HepG2 (cell line): Measurements from ENCODE around the gene TARS3. TPM values are rescaled to one million over a fixed set of nuclear protein-coding genes. Genes with fewer than 3 reads are reported as not detected.

Experiments used
- AGO1 ChIP-seq: fragments of 200-400 bp; formaldehyde crosslinking; IDR thresholded peaks from 2 replicates; pipeline ENCODE4 v1.6.1; 2017; ENCODE audit warnings: mild to moderate bottlenecking, low read depth, low read length, moderate library complexity; ENCODE audit not compliant: poor library complexity, severe bottlenecking
- ATF7 ChIP-seq, 2 experiments: fragments of 450-650 bp in 1 of 2; sonication (generic) in 1 of 2; formaldehyde crosslinking in 1 of 2; IDR thresholded peaks; 2 replicates each; pipeline versions ENCODE4 v1.4.0 to v1.6.1; 2016 to 2020; ENCODE audit warnings: antibody characterized with exemption in 1 of 2, mild to moderate bottlenecking in 1 of 2, missing genetic modification reagents in 1 of 2
- ATF7-NPFF ChIP-seq: sonication (generic); formaldehyde crosslinking; IDR thresholded peaks from 2 replicates; pipeline ENCODE4 v1.8.1; 2023; ENCODE audit warnings: mild to moderate bottlenecking, low read depth, missing genetic modification reagents, moderate library complexity
- BORCS8-MEF2B ChIP-seq: sonication (generic); formaldehyde crosslinking; IDR thresholded peaks from 2 replicates; pipeline ENCODE4 v1.8.0; 2022; ENCODE audit warnings: mild to moderate bottlenecking, missing genetic modification reagents
- FOXA1 ChIP-seq, 2 experiments: fragments of 450-650 bp in 1 of 2; sonication (generic) in 1 of 2; formaldehyde crosslinking in 1 of 2; IDR thresholded peaks; 2 replicates each; pipeline versions ENCODE4 v1.4.0 to v1.6.1; 2016 to 2020; ENCODE audit warnings: missing genetic modification reagents in 1 of 2
- FOXA3 ChIP-seq: IDR thresholded peaks from 2 replicates; pipeline ENCODE4 v1.6.1; 2016; ENCODE audit warnings: missing genetic modification reagents, missing compliant biosample characterization
- NFIC ChIP-seq: IDR thresholded peaks from 2 replicates; pipeline ENCODE4 v1.6.1; 2012; ENCODE audit warnings: mild to moderate bottlenecking, low read length, inconsistent platforms
- NR2F1 ChIP-seq, 2 experiments: fragments of 450-650 bp in 1 of 2; formaldehyde crosslinking in 1 of 2; IDR thresholded peaks; 2 replicates each; pipeline versions ENCODE4 v1.5.0 to v1.6.1; 2016 to 2020; ENCODE audit warnings: mild to moderate bottlenecking in 1 of 2, missing compliant biosample characterization in 1 of 2, missing genetic modification reagents in 1 of 2, moderate library complexity in 1 of 2
- RORA ChIP-seq: sonication (generic); formaldehyde crosslinking; IDR thresholded peaks from 2 replicates; pipeline ENCODE4 v1.5.0; 2020; ENCODE audit warnings: mild to moderate bottlenecking, missing genetic modification reagents, moderate library complexity
- ZBTB7B ChIP-seq: sonication (generic); formaldehyde crosslinking; IDR thresholded peaks from 2 replicates; pipeline ENCODE4 v1.4.0; 2020; ENCODE audit warnings: missing genetic modification reagents
- ZFYVE20 ChIP-seq: sonication (generic); formaldehyde crosslinking; IDR thresholded peaks from 2 replicates; pipeline ENCODE4 v1.8.0; 2023; ENCODE audit warnings: low read depth, mild to moderate bottlenecking, moderate library complexity, missing genetic modification reagents, borderline replicate concordance
- ZNF235 ChIP-seq: sonication (generic); formaldehyde crosslinking; IDR thresholded peaks from 2 replicates; pipeline ENCODE4 v1.8.1; 2023; ENCODE audit warnings: mild to moderate bottlenecking, missing genetic modification reagents, borderline replicate concordance
- ZNF329 ChIP-seq: sonication (generic); formaldehyde crosslinking; IDR thresholded peaks from 2 replicates; pipeline ENCODE4 v1.9.0; 2021; ENCODE audit warnings: low read depth, mild to moderate bottlenecking, missing genetic modification reagents
- ZNF563 ChIP-seq: sonication (generic); formaldehyde crosslinking; IDR thresholded peaks from 2 replicates; pipeline ENCODE4 v1.8.0; 2022; ENCODE audit warnings: mild to moderate bottlenecking, moderate library complexity, missing genetic modification reagents
- polyA plus RNA-seq, 8 experiments: library from polyadenylated mRNA; depleted of rRNA in 3 of 8; stranded (reverse) in 7 of 8; unstranded in 1 of 8; fragments of >200 nt; fragmentation: Illumina TruSeq in 4 of 8; extraction: Trizol in 4 of 8; gene quantifications; 2 replicates each; pipeline versions ENCODE4 v1.2.1 to v1.2.3, GENCODE V29; 2011 to 2016; ENCODE audit warnings: low read depth in 4 of 8, missing spikeins in 1 of 8, mixed read lengths in 1 of 8; ENCODE audit not compliant: insufficient read depth in 1 of 8
- total RNA-seq, 5 experiments: library from RNA; depleted of rRNA; stranded (reverse); fragments of >200 nt; fragmentation: Illumina TruSeq; extraction: Trizol; gene quantifications; 2 replicates each; pipeline ENCODE4 v1.2.3, GENCODE V29; 2016; ENCODE audit warnings: low read depth in 1 of 5
- TF ChIP-seq, protein P1 (sequence below): sonication (generic); formaldehyde crosslinking; IDR thresholded peaks from 2 replicates; pipeline ENCODE4 v1.5.0; 2020; ENCODE audit warnings: mild to moderate bottlenecking, missing genetic modification reagents, moderate library complexity
- TF ChIP-seq, protein P2 (sequence below): sonication (generic); formaldehyde crosslinking; IDR thresholded peaks from 2 replicates; pipeline ENCODE4 v1.5.0; 2020; ENCODE audit warnings: mild to moderate bottlenecking, missing genetic modification reagents, borderline replicate concordance
- TF ChIP-seq, protein P3 (sequence below): sonication (generic); formaldehyde crosslinking; IDR thresholded peaks from 2 replicates; pipeline ENCODE4 v1.5.0; 2020; ENCODE audit warnings: mild to moderate bottlenecking, missing genetic modification reagents
- TF ChIP-seq, protein P4 (sequence below): sonication (generic); formaldehyde crosslinking; IDR thresholded peaks from 2 replicates; pipeline ENCODE4 v1.8.1; 2023; ENCODE audit warnings: mild to moderate bottlenecking, moderate library complexity, missing genetic modification reagents

Gene TARS3
- total and polyA plus RNA-seq, 2 of the 13 experiments (the other 11 are each of a cell fraction or from before 2014, with no cell fraction given), result 4.1 to 11.7 TPM

DNA sequence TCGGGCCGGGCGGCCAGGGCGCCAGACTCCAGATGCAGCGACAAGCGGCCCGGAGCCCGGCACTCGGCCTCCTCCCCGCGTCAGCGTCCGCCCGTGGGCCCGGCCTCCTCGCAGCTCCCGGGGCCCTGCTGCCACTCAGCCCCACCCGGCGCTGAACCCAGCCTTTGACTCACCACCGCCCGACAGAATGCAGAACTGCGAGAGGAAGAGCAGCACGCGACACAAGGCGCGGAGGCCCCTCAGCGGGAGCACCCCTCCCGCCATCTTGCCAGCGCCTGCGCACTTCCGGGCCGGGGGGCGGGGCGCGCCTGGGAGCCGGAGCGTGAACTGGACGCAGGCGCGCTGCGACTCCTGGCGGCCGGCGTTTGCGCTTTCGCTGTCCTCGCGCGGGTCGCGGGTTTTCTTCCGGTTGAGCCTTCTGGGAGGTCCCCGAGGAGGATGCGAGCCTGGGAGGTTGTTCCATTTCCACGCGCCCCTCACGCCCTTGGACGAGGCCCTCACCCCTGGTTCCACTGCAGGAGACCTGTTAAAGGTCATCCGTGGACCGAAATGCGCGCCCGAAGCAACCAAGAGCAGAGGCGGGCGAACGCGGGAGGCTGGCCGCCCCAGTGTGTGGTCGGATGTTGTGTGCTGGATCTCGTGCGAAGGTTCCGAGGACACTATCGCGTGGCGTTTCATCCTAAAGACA is 72.0 kb downstream of the TARS3 start, which contains the start of gene TM2D3 (continued):
- TF ChIP-seq, protein P1, sequence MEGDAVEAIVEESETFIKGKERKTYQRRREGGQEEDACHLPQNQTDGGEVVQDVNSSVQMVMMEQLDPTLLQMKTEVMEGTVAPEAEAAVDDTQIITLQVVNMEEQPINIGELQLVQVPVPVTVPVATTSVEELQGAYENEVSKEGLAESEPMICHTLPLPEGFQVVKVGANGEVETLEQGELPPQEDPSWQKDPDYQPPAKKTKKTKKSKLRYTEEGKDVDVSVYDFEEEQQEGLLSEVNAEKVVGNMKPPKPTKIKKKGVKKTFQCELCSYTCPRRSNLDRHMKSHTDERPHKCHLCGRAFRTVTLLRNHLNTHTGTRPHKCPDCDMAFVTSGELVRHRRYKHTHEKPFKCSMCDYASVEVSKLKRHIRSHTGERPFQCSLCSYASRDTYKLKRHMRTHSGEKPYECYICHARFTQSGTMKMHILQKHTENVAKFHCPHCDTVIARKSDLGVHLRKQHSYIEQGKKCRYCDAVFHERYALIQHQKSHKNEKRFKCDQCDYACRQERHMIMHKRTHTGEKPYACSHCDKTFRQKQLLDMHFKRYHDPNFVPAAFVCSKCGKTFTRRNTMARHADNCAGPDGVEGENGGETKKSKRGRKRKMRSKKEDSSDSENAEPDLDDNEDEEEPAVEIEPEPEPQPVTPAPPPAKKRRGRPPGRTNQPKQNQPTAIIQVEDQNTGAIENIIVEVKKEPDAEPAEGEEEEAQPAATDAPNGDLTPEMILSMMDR (CRISPR knock-in tag), result peak; percentile 91
- no peak; the same call in 1 of the 2 replicates for TF ChIP-seq ZBTB7B (CRISPR knock-in tag)
- TF ChIP-seq FOXA3 (CRISPR knock-in tag), result peak; percentile 39
- TF ChIP-seq, protein P2, sequence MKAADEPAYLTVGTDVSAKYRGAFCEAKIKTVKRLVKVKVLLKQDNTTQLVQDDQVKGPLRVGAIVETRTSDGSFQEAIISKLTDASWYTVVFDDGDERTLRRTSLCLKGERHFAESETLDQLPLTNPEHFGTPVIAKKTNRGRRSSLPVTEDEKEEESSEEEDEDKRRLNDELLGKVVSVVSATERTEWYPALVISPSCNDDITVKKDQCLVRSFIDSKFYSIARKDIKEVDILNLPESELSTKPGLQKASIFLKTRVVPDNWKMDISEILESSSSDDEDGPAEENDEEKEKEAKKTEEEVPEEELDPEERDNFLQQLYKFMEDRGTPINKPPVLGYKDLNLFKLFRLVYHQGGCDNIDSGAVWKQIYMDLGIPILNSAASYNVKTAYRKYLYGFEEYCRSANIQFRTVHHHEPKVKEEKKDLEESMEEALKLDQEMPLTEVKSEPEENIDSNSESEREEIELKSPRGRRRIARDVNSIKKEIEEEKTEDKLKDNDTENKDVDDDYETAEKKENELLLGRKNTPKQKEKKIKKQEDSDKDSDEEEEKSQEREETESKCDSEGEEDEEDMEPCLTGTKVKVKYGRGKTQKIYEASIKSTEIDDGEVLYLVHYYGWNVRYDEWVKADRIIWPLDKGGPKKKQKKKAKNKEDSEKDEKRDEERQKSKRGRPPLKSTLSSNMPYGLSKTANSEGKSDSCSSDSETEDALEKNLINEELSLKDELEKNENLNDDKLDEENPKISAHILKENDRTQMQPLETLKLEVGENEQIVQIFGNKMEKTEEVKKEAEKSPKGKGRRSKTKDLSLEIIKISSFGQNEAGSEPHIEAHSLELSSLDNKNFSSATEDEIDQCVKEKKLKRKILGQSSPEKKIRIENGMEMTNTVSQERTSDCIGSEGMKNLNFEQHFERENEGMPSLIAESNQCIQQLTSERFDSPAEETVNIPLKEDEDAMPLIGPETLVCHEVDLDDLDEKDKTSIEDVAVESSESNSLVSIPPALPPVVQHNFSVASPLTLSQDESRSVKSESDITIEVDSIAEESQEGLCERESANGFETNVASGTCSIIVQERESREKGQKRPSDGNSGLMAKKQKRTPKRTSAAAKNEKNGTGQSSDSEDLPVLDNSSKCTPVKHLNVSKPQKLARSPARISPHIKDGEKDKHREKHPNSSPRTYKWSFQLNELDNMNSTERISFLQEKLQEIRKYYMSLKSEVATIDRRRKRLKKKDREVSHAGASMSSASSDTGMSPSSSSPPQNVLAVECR (CRISPR knock-in tag), result peak; percentile 98
- TF ChIP-seq ZNF563 (CRISPR knock-in tag), result peak; percentile 42
- TF ChIP-seq FOXA1 (IDR thresholded peaks at IDR 0.05), result no peak
- TF ChIP-seq FOXA1 (CRISPR knock-in tag; IDR thresholded peaks at IDR 0.05), result no peak
- TF ChIP-seq, protein P3, sequence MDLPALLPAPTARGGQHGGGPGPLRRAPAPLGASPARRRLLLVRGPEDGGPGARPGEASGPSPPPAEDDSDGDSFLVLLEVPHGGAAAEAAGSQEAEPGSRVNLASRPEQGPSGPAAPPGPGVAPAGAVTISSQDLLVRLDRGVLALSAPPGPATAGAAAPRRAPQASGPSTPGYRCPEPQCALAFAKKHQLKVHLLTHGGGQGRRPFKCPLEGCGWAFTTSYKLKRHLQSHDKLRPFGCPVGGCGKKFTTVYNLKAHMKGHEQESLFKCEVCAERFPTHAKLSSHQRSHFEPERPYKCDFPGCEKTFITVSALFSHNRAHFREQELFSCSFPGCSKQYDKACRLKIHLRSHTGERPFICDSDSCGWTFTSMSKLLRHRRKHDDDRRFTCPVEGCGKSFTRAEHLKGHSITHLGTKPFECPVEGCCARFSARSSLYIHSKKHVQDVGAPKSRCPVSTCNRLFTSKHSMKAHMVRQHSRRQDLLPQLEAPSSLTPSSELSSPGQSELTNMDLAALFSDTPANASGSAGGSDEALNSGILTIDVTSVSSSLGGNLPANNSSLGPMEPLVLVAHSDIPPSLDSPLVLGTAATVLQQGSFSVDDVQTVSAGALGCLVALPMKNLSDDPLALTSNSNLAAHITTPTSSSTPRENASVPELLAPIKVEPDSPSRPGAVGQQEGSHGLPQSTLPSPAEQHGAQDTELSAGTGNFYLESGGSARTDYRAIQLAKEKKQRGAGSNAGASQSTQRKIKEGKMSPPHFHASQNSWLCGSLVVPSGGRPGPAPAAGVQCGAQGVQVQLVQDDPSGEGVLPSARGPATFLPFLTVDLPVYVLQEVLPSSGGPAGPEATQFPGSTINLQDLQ (CRISPR knock-in tag), result no peak
- peak; percentile 84; the same call in 1 of the 2 replicates for TF ChIP-seq ZNF329 (CRISPR knock-in tag)
- TF ChIP-seq ZFYVE20 (CRISPR knock-in tag), result no peak; the same call in 1 of the 2 replicates
- TF ChIP-seq ZNF235 (CRISPR knock-in tag), result peak; percentile 69
- no peak for TF ChIP-seq RORA
- TF ChIP-seq ATF7-NPFF (CRISPR knock-in tag), result peak; percentile 92
- peak; percentile 60 for TF ChIP-seq AGO1
- TF ChIP-seq ATF7 (IDR thresholded peaks at IDR 0.05), result no peak
- TF ChIP-seq ATF7 (CRISPR knock-in tag; IDR thresholded peaks at IDR 0.05), result no peak
- TF ChIP-seq, protein P4, sequence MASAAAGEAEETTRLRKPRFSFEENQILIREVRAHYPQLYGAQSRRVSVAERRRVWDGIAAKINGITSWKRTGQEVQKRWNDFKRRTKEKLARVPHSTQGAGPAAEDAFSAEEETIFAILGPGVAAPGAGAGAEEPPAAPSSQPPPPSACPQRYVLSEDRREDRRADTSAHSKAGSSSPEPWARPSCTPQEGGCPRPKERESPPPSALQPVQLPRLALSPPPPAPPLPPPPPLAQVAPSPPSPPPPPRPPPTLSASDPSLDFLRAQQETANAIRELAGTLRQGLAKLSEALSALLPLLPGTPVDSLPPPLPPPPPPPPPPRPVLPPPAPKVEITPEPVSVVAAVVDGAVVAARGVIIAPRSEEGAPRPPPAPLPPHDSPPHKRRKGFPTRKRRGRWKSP (CRISPR knock-in tag), result peak; percentile 99
- no peak for TF ChIP-seq NFIC
- peak; percentile 93 for TF ChIP-seq BORCS8-MEF2B (CRISPR knock-in tag)
- no peak for TF ChIP-seq NR2F1 (CRISPR knock-in tag; IDR thresholded peaks at IDR 0.05)
